ENCODE results near the gene ERBB4.

GRCh38 chr2:212032032-212032431 lies 506.6 kb downstream of the ERBB4 start:
- TF ChIP-seq CTCF (IDR thresholded peaks at IDR 0.05) (no peak), REST (IDR thresholded peaks at IDR 0.05; ENCODE audit: insufficient read depth in 1 of 2, low read depth in 2 of 2, low read length in 1 of 2) (no peak), POLR2AphosphoS5 (IDR thresholded peaks at IDR 0.05; ENCODE audit: low read depth, low read length) (no peak), TCF7L2 (IDR thresholded peaks at IDR 0.05; ENCODE audit: low read depth, low read length) (no peak), SIN3A (IDR thresholded peaks at IDR 0.05; ENCODE audit: borderline replicate concordance, insufficient read depth, low read depth, low read length) (no peak)
